HL-60 (cell line): ENCODE results near the gene TMEM190.

ENCODE experiments used
- DNase-seq, 2 experiments: peaks; one replicate each; pipeline ENCODE4 v3.0.0-alpha.2; 2010 to 2020; ENCODE audit warnings: low read depth in 1 of 2, low spot score in 1 of 2
- H3K27ac ChIP-seq: fragments of 250-450 bp; sonication (Bioruptor Pico); replicated peaks from 2 replicates; pipeline ENCODE4 v1.5.1; 2020; ENCODE audit warnings: mild to moderate bottlenecking, moderate library complexity
- H3K27me3 ChIP-seq: fragments of 250-450 bp; sonication (Bioruptor Pico); 2 replicates; pipeline ENCODE4 v1.5.1; 2021; ENCODE audit warnings: mild to moderate bottlenecking, moderate library complexity; ENCODE audit not compliant: insufficient read depth, poor library complexity, severe bottlenecking
- H3K4me3 ChIP-seq: replicated peaks from 2 replicates; pipeline ENCODE4 v1.5.1; 2011; ENCODE audit warnings: mild to moderate bottlenecking, control low read depth, low read length; ENCODE audit not compliant: insufficient read depth
- CTCF ChIP-seq: IDR thresholded peaks from one replicate; pipeline ENCODE4 v1.5.1; 2011; ENCODE audit warnings: low read length, control low read depth, inconsistent platforms; ENCODE audit not compliant: insufficient read depth
- GABPA ChIP-seq: IDR thresholded peaks from 2 replicates; pipeline ENCODE4 v1.6.1; 2012; ENCODE audit warnings: low read depth
- POLR2AphosphoS5 ChIP-seq: IDR thresholded peaks from 2 replicates; pipeline ENCODE4 v1.6.1; 2012; ENCODE audit warnings: low read depth
- REST ChIP-seq: IDR thresholded peaks from 2 replicates; pipeline ENCODE4 v1.6.1; 2012; ENCODE audit warnings: low read depth; ENCODE audit not compliant: insufficient replicate concordance
- SPI1 ChIP-seq: IDR thresholded peaks from 2 replicates; pipeline ENCODE4 v1.6.1; 2012; ENCODE audit warnings: low read depth, mild to moderate bottlenecking, borderline replicate concordance

The TMEM190 gene

GRCh38 chr19:55339105-55339888 lies 37.3 kb upstream of the TMEM190 start, which contains the start of gene KMT5C:
Gene KMT5C (plus strand): TSS chr19:55339876. CDS start chr19:55341937, 2,061 bp downstream.
- Histone ChIP-seq H3K27ac (peak within 1 kb of the TSS; percentile 92), H3K4me3 (peak within 1 kb of the TSS; percentile 53), H3K27me3 (no peaks in the 10 kb centered on the region)
- TF ChIP-seq POLR2AphosphoS5 (no peak; the same call in 1 of the 2 replicates), CTCF (no peak), GABPA (no peak), REST (no peak), SPI1 (no peak)
- peak; percentile 100 for DNase-seq

GRCh38 chr19:55339889-55340783 lies 36.5 kb upstream of the TMEM190 start:
- TF ChIP-seq SPI1 (no peak), POLR2AphosphoS5 (peak; percentile 71; the same call in 1 of the 2 replicates), CTCF (no peak), GABPA (no peak)
- no peaks in the 10 kb centered on the region for H3K27me3 ChIP-seq
- peak overlapping the region; percentile 67 for H3K27ac ChIP-seq
- H3K4me3 ChIP-seq, result peak overlapping the region; percentile 53
- no peak for DNase-seq

GRCh38 chr19:55340784-55341147 lies 35.9 kb upstream of the TMEM190 start:
- TF ChIP-seq GABPA (no peak), REST (no peak), CTCF (no peak), POLR2AphosphoS5 (no peak)

More at GRCh38 chr19:55340784-55341147, 35.9 kb upstream of the TMEM190 start:
- Histone ChIP-seq H3K4me3 (peak overlapping the region; percentile 53), H3K27ac (no peak overlapping the region), H3K27me3 (no peaks in the 10 kb centered on the region)
- DNase-seq, result no peak
